ENCODE measurements around the gene CELA2A.
"Not testable (repeated sequence)": the region's sequence is repeated elsewhere in the genome, so short reads cannot be mapped to it uniquely, and the experiment has no call there.

Gene CELA2A

GRCh38 chr1:15469821-15470448, 13.4 kb downstream of the CELA2A start:
- not testable (repeated sequence) for DNase-seq (ENCODE audit: low read depth)

- DNase-seq (ENCODE audit: low read depth), result not testable (repeated sequence)
Observed at GRCh38 chr1:15471067-15471466, 14.5 kb downstream of the CELA2A start.

- DNase-seq (ENCODE audit: low read depth), result not testable (repeated sequence)
Observed at GRCh38 chr1:15471723-15472122, 15.2 kb downstream of the CELA2A start.

- no peak for DNase-seq (ENCODE audit: low read depth)
Observed at GRCh38 chr1:15472587-15472986, 16.1 kb downstream of the CELA2A start.

- no peak for DNase-seq (ENCODE audit: low read depth)
Observed at GRCh38 chr1:15475752-15476314, 19.3 kb downstream of the CELA2A start, which contains the start of gene CELA2B. TSS of gene CELA2B (plus strand) at chr1:15476104. CDS start at chr1:15476126, 22 bp downstream.

- no peak for DNase-seq (ENCODE audit: low read depth)
Observed at GRCh38 chr1:15476927-15477326, 20.4 kb downstream of the CELA2A start.

- no peak for DNase-seq (ENCODE audit: low read depth)
Observed at GRCh38 chr1:15477646-15478212, 21.2 kb downstream of the CELA2A start.

GRCh38 chr1:15479654-15480347, 23.3 kb downstream of the CELA2A start:
- DNase-seq (ENCODE audit: low read depth), result no peak

- not testable (repeated sequence) for DNase-seq (ENCODE audit: low read depth)
Observed at GRCh38 chr1:15482455-15482854, 25.9 kb downstream of the CELA2A start.

- DNase-seq (ENCODE audit: low read depth), result not testable (repeated sequence)
Observed at GRCh38 chr1:15482983-15483543, 26.5 kb downstream of the CELA2A start.

- no peak for DNase-seq (ENCODE audit: low read depth)
Observed at GRCh38 chr1:15483971-15484370, 27.4 kb downstream of the CELA2A start.

GRCh38 chr1:15484443-15484842, 27.9 kb downstream of the CELA2A start:
- not testable (repeated sequence) for DNase-seq (ENCODE audit: low read depth)

- DNase-seq (ENCODE audit: low read depth), result no peak
Observed at GRCh38 chr1:15485636-15486035, 29.1 kb downstream of the CELA2A start.

GRCh38 chr1:15486844-15487610, 30.5 kb downstream of the CELA2A start:
- DNase-seq (ENCODE audit: low read depth), result not testable (repeated sequence)

GRCh38 chr1:15488371-15488770, 31.8 kb downstream of the CELA2A start:
- DNase-seq (ENCODE audit: low read depth), result no peak

- no peak for DNase-seq (ENCODE audit: low read depth)
Observed at GRCh38 chr1:15489052-15489736, 32.7 kb downstream of the CELA2A start.

GRCh38 chr1:15491010-15491409, 34.5 kb downstream of the CELA2A start:
- DNase-seq (ENCODE audit: low read depth), result not testable (repeated sequence)

GRCh38 chr1:15492596-15492995, 36.1 kb downstream of the CELA2A start:
- no peak for DNase-seq (ENCODE audit: low read depth)

- no peak for DNase-seq (ENCODE audit: low read depth)
Observed at GRCh38 chr1:15493869-15494390, 37.4 kb downstream of the CELA2A start.

- DNase-seq (ENCODE audit: low read depth), result no peak
Observed at GRCh38 chr1:15500184-15501178, 43.9 kb downstream of the CELA2A start.
